MM.1S (cell line): ENCODE data around the gene TRAT1.

Experiments
- DNase-seq: peaks from one replicate; pipeline ENCODE4 v3.0.0-alpha.2; 2015
- H2AFZ ChIP-seq: fragments of 300-600 bp; sonication (generic); 2 replicates; pipeline ENCODE4 v1.6.0; 2016; ENCODE audit warnings: antibody characterized with exemption, low read length
- H3F3A ChIP-seq: fragments of 300-600 bp; sonication (generic); 2 replicates; pipeline ENCODE4 v1.6.1; 2016; ENCODE audit warnings: mild to moderate bottlenecking, antibody characterized with exemption, low read length, moderate library complexity, mixed read lengths; ENCODE audit not compliant: insufficient read depth
- H3K27ac ChIP-seq: fragments of 300-600 bp; sonication (generic); 2 replicates; pipeline ENCODE4 v1.5.1; 2016; ENCODE audit warnings: mild to moderate bottlenecking, low read length
- H3K27me3 ChIP-seq: fragments of 300-600 bp; sonication (generic); replicated peaks from 2 replicates; pipeline ENCODE4 v1.6.0; 2016; ENCODE audit warnings: low read length; ENCODE audit not compliant: insufficient read depth
- H3K36me3 ChIP-seq: fragments of 300-600 bp; sonication (generic); replicated peaks from 2 replicates; pipeline ENCODE4 v1.6.1; 2016; ENCODE audit warnings: mild to moderate bottlenecking, low read length, mixed read lengths; ENCODE audit not compliant: insufficient read depth
- H3K4me1 ChIP-seq: fragments of 300-600 bp; sonication (generic); 2 replicates; pipeline ENCODE4 v1.6.1; 2016; ENCODE audit warnings: low read length, mixed read lengths
- H3K4me2 ChIP-seq: fragments of 300-600 bp; sonication (generic); 2 replicates; pipeline ENCODE4 v1.6.0; 2016; ENCODE audit warnings: low read depth, low read length
- H3K4me3 ChIP-seq: fragments of 300-600 bp; sonication (generic); 2 replicates; pipeline ENCODE4 v1.5.1; 2016; ENCODE audit warnings: low read length, mixed read lengths
- H3K79me2 ChIP-seq: fragments of 300-600 bp; sonication (generic); 2 replicates; pipeline ENCODE4 v1.6.1; 2016; ENCODE audit warnings: mixed run types, low read length, mixed read lengths
- H3K9ac ChIP-seq: fragments of 300-600 bp; sonication (generic); 2 replicates; pipeline ENCODE4 v1.6.1; 2016; ENCODE audit warnings: low read length, mixed read lengths
- H3K9me2 ChIP-seq: fragments of 300-600 bp; sonication (generic); replicated peaks from 2 replicates; pipeline ENCODE4 v1.6.1; 2016; ENCODE audit warnings: mild to moderate bottlenecking, low read length, mixed read lengths; ENCODE audit not compliant: insufficient read depth
- H3K9me3 ChIP-seq: fragments of 300-600 bp; sonication (generic); replicated peaks from 2 replicates; pipeline ENCODE4 v1.6.1; 2016; ENCODE audit warnings: mild to moderate bottlenecking, low read length, mixed read lengths; ENCODE audit not compliant: insufficient read depth
- H4K20me1 ChIP-seq: fragments of 300-600 bp; sonication (generic); 2 replicates; pipeline ENCODE4 v1.6.1; 2016; ENCODE audit warnings: mild to moderate bottlenecking, low read length, moderate library complexity, mixed read lengths; ENCODE audit not compliant: insufficient read depth
- CTCF ChIP-seq: fragments of 300-600 bp; sonication (generic); IDR thresholded peaks from 2 replicates; pipeline ENCODE4 v1.5.1; 2016; ENCODE audit warnings: antibody characterized with exemption, low read length, mixed read lengths
- EZH2 ChIP-seq: fragments of 300-600 bp; sonication (generic); optimal IDR thresholded peaks from 2 replicates; pipeline ENCODE3; 2017; ENCODE audit warnings: low read depth, mild to moderate bottlenecking, antibody characterized with exemption, low read length, mixed read lengths
- EZH2phosphoT487 ChIP-seq: fragments of 300-600 bp; sonication (generic); IDR thresholded peaks from 2 replicates; pipeline ENCODE4 v1.6.1; 2018; ENCODE audit warnings: antibody characterized with exemption, low read length

TRAT1 gene

GRCh38 chr3:108833611-108834010 is 11.0 kb downstream of the TRAT1 start:
- peaks cover 17% of the 10 kb centered on the region for H3K4me1 ChIP-seq
- no peaks in the 10 kb centered on the region for H3K9me3 ChIP-seq
- no peaks in the 10 kb centered on the region for H3K27me3 ChIP-seq
- H3K4me3 ChIP-seq, result no peak overlapping the region
- peaks cover 12% of the 10 kb centered on the region; the same call in 1 of the 2 replicates for H3K79me2 ChIP-seq
- no peaks in the 10 kb centered on the region for H3F3A ChIP-seq
- H4K20me1 ChIP-seq, result no peaks in the 10 kb centered on the region
- H3K9ac ChIP-seq, result no peak overlapping the region
- no peaks in the 10 kb centered on the region for H3K9me2 ChIP-seq
- no peak overlapping the region for H3K27ac ChIP-seq
- H3K4me2 ChIP-seq, result no peak overlapping the region
- H3K36me3 ChIP-seq, result no peaks in the 10 kb centered on the region; the same call in 1 of the 2 replicates
- no peak for TF ChIP-seq EZH2
- no peak for TF ChIP-seq EZH2phosphoT487
- TF ChIP-seq CTCF, result no peak
- no peak overlapping the region for H2AFZ ChIP-seq
- no peak for DNase-seq

DNA sequence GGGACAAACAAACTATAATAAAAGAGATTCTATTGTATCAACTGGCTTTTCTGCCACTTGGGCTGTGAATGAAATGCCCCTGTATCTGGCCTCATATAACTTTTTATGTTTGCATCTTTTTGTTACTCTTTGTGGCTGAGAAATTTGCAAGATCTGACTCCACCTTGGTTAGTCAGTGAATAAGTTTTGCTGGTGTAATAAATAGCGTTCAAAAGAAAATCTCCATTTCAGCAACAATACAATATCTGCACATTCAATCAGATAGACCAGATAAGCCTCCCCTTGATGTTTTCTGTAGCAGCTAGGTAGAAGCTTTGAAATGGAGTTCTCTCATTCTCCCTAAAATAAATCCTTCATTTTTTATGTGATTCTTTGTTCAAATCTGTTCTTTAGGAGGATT is 12.0 kb downstream of the TRAT1 start:
- peaks cover 17% of the 10 kb centered on the region for H3K4me1 ChIP-seq
- peaks cover 14% of the 10 kb centered on the region; the same call in 1 of the 2 replicates for H3K79me2 ChIP-seq

GRCh38 chr3:108835101-108835500 is 12.5 kb downstream of the TRAT1 start:
- Histone ChIP-seq H3K4me3 (no peak overlapping the region), H3F3A (no peaks in the 10 kb centered on the region), H3K36me3 (no peaks in the 10 kb centered on the region; the same call in 1 of the 2 replicates), H2AFZ (no peak overlapping the region), H3K27me3 (no peaks in the 10 kb centered on the region), H3K9me2 (no peaks in the 10 kb centered on the region), H3K4me1 (peaks cover 17% of the 10 kb centered on the region), H4K20me1 (no peaks in the 10 kb centered on the region), H3K27ac (no peak overlapping the region), H3K4me2 (no peak overlapping the region), H3K9me3 (no peaks in the 10 kb centered on the region), H3K9ac (no peak overlapping the region), H3K79me2 (peaks cover 14% of the 10 kb centered on the region; the same call in 1 of the 2 replicates)
- DNase-seq, result no peak
- no peak for TF ChIP-seq CTCF
- TF ChIP-seq EZH2, result no peak
- TF ChIP-seq EZH2phosphoT487, result no peak

More for the DNA sequence above, 12.0 kb downstream of the TRAT1 start:
- H3K4me2 ChIP-seq, result no peak overlapping the region
- no peaks in the 10 kb centered on the region for H3K27me3 ChIP-seq
- H3K9me2 ChIP-seq, result no peaks in the 10 kb centered on the region
- H3K36me3 ChIP-seq, result no peaks in the 10 kb centered on the region; the same call in 1 of the 2 replicates
- no peak for DNase-seq
- no peak for TF ChIP-seq CTCF
- TF ChIP-seq EZH2phosphoT487, result no peak
- TF ChIP-seq EZH2, result no peak
- H2AFZ ChIP-seq, result no peak overlapping the region
- H3K9me3 ChIP-seq, result no peaks in the 10 kb centered on the region
- no peak overlapping the region for H3K9ac ChIP-seq
- no peaks in the 10 kb centered on the region for H4K20me1 ChIP-seq
- no peaks in the 10 kb centered on the region for H3F3A ChIP-seq
- no peak overlapping the region for H3K4me3 ChIP-seq
- H3K27ac ChIP-seq, result no peak overlapping the region
